GM04504 (cell line): ENCODE results near the gene SSRP1.
"Not testable (repeated sequence)": the region's sequence is repeated elsewhere in the genome, so short reads cannot be mapped to it uniquely, and the experiment has no call there.

Source experiments
- DNase-seq: peaks from one replicate; pipeline ENCODE4 v3.0.0-alpha.2; 2012; ENCODE audit warnings: low read depth

The SSRP1 gene

DNA sequence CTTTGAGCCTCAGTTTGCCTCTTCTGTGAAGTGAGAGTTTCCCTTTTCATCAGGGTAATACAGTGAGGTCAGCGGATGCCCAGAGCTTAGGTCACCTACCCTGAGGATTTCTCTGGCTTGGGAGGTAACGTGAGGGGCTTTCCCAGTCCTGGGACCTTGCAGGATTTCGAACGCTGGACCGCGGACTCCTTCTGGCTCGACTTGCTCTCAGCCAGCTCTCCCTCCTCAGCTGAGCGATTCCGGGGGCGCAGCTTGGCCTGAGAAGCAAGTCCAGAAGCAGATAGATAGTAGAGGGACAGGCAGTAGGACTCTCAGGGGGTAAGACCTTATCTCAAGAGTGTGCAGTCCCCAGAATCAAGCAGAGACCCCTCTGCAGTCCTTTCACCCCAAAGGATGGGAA, 34.9 kb downstream of the SSRP1 start:
- DNase-seq, result no peak

DNA sequence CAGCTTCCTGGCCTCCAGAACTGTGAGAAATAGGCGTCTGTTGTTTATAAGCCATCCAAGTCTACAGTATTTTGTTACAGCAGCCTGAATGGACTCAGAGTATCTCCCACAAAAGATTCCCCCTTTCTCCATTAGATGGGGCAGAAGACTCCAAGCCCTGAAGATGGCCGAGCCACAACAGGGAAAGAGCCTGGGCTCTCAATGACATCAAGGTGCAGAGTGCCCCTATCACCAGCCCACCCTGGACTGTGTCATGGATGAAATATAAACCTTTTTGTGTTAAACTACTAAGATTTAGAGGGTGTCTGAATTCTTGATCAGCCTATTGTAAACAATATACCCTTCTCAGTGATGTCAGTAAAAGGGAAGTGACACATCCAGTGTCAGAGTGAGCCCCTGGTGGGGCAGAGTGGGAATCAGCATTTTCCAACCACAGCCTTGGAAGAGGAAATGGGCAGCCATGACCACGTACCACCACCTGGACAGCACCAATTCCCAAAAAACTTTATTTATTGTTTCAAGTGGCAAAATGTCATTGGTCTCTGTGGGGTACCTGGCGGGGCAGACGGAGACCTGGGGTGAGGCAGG, 36.4 kb downstream of the SSRP1 start:
- no peak for DNase-seq

DNA sequence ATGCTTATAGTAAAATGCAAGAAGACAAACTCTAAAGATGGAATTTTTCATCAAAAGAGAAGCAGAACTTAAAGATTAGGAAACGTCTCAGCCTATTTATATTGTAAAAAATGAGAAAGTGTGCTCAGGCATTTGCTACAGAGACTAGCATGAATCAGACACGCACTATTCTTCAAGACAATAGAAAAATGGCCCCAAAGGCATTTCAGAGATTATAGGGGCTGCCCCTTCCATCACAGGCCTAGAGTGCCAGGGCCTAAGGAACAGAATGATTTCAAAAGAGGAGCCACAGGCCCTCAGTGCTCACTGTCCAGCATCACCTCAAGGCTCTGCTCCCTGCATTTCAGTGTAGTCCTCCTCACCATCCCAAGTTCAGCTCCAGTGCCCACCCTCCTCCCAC, 38.5 kb downstream of the SSRP1 start:
- no peak for DNase-seq

DNA sequence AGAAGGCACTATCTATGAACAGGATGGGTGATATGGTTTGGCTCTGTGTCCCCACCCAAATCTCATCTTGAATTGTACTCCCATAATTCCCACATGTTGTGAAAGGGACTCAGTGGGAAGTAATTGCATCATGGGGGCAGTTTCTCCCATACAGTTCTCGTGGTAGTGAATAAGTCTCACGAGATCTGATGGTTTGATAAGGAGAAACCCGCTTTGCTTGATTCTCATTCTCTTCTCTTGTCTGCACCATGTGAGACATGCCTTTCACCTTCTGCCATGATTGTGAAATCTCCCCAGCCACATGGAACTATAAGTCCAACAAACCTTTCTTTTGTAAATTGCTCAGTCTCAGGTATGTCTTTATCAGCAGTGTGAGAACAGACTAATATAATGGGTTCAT, 39.5 kb downstream of the SSRP1 start:
- DNase-seq, result not testable (repeated sequence)

DNA sequence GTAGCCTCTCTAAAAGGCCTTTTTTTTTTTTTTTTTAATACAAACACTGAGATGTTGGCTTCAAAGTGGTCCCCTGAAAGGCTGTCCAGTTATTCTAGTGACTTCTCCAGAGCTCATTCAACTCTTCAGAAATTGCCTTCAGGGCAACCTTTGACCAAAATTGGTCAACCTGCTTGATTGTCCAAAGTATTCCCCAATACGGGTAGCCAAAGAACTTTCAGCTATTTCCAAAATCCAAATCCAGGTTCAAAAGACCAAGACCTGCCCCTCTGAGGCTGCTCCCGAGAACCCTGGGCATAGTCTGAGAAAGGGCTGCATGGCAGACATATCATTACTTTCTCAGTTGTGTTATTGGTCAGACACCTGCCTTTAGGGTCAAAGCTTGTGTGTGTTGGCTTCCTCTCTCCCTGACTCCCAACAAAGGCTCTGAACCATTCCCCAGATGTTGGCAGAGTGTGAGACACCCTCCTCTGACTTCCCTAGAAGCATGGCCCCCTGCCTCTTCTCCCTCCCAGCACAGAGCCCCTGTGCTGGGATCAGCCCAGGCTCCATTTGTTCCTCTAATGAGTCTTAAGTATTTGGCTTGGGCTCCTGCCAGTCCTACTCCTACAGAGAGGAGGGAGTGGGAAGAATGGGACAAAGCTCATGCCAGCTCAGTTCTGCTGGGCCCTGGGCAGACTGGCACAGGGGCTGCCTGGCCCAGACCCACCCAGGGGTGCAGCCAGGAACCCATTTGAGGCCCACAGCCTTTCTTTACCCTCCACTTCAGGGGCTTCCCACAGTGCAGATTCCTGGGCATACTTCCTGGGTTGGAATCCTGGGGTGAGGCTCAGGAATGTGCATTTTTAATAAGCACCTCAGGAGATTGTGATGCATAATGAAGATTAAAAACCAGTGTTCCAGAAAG, 41.2 kb downstream of the SSRP1 start:
- DNase-seq, result no peak

DNA sequence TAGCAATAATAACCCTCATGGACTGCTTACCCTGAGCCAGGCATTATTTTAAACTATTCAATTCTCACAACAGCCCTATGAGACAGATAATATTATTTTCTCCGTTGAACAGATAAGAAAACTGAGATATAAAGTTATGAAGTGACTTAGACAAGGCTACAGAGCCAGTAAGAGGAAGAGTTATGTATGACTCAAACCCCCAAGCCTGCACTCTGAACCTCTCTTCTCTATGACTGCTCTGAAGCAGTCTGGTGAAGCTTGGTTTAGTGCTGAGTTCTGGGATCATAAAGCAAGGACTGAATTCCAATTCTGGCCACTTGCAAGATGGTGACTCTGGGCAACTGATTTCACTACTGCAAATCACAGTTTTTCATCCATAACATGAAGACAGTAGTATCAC, 45.4 kb downstream of the SSRP1 start:
- no peak for DNase-seq

DNA sequence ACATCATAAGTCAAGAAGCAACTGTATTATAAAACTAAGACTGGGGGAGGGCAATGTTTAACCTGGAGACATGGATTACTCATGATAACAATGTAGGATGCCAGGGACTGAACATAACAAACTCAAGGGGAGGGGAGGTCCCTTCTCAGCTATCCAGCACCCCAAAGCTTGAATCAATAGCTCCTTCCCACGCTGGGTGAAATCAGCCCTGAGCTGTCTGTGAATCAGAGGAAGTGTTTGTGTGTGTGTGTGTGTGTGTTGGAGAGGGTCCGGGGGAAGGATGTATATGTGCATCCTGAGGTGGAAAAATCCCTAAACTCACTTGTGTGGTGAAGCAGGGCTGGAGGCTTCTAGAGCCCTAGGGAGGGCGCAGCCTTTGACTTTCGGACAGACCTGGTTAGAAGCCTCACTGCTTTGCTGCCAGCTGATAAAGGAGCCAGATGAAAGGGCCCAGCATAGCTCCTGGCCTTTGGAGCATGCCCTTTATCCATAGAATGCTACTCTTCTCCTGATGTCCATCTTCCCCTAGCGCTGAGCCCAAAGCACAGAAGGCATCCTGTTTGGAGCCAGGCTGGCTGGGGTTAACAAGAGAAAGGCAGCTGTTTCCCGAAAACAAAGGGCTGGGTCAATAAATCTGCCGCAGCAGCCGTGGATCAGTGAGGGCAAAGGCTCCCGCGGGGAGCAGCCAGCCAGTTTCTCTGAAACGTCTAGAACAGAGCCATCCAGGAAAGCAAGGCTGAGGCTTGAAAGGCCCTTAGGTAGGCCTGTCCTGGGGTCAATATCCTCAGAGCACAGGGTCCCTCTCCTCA, 46.7 kb downstream of the SSRP1 start:
- no peak for DNase-seq

DNA sequence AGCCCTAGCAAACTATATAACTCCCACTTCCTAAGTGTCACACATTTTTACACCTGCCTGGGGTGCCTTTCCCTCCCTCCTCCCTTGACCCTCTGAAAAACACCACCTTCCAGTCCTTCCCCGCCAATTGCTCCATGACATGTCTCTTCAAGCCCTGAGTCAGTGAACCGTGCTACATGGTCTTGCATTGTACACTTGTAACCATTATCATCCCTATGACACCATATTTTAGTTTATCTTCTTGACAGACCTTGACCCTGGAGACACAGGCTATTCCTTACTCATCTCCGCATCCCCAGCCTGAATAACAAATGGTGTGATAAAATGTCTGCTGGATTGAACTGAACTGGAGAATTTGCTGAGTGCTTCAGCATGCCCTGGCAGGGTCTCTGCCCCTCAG, 47.8 kb downstream of the SSRP1 start:
- DNase-seq, result no peak

DNA sequence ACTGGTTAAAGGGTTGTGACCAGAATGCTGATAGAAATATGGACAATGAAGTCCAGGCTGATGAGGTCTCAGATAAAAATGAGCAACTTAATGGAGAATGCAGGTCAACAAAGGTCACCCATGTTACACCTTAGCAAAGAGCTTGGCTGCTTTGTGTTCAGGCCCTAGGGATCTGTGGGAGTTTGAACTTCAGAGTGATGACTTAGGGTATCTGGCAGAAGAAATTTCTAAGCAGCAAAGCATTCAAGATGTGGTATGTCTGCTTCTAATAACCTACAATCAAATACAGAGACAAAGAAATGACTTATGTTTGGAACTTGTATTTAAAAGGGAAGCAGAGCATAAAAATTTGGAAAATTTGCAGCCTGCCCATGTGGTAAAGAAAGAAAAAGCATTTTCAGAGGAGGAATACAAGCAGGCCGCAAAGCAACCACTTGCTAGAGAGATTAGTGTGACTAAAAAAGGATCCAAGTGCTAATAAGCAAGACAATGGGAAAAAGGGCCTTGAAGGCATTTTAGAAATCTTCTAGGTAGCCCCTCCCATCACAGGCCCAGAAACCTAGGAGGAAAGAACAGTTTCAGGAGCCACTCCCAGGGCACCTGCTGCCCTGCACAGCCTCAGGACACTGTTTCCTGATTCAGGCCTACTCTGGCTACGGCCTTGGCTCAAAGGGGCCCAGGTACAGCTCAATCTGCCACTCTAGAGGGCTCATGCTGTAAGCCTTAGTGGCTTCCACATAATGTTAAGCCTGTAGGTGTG, 52.3 kb downstream of the SSRP1 start:
- DNase-seq, result no peak

DNA sequence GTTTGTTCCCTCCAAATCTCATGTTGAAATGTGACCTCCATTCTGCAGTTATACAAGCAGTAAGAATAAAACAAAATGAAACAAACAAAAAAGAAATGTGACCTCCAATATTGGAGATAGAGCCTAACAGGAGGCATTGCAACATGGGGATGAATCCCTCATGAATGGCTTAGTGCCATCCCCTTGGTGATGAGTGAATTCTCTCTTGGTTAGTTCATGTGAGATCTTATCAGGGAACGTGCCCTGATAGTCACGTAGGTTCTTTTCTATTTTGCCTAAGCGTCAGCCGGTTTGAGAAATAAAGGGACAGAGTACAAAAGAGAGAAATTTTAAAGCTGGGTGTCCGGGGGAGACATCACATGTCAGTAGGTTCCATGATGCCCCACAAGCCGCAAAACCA, 54.1 kb downstream of the SSRP1 start:
- not testable (repeated sequence) for DNase-seq

DNA sequence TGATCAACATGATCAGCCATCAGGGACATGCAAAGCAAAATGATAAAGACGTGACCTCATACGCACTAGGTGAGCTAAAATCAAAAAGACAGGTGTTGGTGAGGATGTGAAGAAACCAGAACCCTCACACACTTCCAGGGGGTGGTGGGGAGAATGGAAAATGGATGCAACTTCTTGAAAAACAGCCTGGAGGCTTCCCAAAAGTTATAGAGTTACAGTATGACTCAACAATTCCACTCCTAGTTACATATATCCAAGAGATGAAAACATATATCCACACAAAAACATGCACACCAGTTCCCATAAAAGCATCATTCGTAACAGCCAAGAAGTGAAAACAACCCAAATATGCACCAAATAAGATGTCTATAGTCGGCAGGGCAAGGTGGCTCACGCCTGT, 56.6 kb downstream of the SSRP1 start:
- DNase-seq, result no peak

DNA sequence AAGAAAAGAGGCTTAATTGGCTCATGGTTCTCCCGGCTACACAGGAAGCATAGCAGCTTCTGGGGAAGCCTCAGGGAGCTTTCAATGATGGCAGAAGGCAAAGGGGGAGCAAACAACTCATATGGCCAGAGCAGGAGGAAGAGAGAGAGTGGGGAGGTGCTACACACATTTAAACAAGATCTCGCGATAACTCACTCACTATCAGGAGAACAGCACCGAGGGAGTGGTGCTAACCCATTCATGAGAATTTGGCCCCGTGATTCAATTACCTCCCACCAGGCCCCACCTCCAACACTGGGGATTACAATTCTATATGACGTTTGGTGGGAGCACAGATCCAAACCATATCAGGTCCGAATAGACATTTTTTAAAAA, 57.0 kb downstream of the SSRP1 start:
- DNase-seq, result no peak

DNA sequence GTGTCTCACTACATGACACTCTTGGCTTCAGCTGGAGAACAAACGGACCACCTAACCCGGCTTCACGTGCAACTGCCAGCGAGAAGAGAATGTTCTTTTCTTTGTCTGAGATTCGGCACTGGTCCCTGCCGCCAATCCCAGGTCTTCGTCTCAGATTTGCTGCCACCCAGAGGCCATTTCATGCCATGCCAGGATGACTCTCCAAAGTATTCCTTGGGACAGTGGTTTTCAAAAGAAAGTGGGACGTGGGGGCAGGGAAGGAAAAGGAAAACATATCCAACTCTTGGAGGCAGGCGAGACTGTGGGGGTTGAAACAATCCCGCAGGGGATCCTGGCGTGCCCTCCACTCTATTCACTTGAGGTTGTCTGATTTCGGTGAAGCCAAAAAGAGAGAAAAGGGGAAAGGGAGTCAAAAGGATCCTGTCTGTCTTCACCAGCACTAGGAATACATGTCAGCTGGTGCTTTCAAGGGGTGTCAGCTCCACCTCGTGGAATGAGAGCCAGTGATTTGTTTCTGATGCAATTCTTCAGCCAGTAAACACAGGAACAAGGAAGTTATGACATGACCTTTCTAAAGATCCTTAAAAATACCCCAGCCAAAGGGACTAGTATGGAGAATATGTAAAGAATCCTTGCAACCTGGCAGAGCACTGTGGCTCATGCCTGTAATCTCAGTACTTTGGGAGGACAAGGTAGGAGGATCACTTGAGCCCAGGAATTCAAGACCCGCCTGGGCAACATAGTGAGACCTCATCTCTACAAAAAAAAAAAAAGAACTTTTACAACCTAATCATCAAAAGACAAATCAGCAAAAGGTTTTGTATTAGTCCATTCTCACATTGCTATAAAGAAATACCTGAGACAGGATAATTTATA, 57.6 kb downstream of the SSRP1 start:
- DNase-seq, result peak; percentile 67

DNA sequence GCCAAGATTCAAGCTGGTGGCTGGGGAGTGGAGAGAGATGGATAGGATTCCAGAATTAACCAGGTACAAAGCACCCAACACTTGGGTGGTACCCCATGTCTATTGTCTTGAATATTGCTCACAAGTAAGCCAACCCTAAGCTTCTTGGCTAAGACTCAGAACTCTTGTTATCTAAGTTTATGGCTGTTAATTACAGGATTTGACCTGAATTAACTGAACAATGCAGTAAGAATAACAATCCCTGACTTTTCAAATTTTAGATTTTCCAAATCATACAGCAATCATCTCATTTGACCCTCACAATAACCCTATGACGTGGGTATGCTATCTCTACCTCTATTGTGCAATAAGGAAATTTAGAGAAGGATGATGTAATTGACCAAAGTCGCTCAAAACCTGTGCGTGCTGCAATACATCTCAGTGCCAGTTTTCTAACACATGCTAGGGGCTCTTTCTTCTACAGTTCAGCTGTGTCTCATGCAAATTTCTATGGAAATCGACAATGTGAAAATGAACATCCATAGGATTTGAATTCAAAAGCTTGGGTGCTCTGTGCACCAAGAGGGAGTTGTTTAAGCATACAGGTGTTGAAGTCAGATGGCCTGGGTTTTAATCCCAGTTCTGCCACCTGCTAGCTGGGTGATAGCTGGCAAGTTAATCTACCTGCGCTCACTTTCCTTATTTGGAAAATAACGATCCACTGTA, 58.6 kb downstream of the SSRP1 start:
- DNase-seq, result no peak

DNA sequence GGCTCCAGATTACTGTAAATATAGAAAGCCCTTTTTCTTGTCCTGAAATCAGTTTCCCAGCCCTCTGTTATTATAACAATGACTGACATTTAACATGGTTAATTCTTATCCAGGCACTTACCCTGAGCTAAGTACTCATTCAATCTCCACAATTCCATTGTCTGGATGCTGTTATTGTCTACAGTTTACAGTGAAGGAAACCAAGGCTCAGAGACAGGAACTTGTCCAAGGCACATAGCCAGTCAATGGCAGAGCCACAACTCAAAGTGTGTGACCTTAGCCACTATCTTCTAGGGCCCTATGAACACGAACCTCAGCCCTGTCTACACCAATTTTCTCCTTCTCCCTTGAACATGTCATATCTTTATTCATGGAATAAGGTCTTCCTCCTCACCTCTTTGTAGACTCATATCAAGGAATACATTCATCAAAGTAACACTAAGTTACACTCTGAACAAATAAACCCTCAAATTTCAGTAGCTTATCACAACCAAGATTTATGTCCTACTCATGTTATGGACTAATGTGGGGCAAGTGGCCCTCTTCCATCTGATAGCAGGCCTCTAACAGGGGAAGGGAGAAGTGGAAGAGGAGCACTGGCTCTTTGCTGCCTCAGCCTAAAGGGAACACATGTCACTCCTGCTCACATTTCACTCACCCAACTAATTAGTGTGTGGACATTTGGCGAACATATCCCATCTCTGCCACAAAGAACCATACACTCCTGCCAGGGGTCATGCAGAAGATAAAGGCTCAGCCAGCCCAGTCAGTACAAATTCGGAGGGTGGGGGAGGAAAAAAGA, 59.3 kb downstream of the SSRP1 start:
- no peak for DNase-seq
